GM23338 (cell line): Measurements from ENCODE around the gene RNFT2.

Source experiments
- EZH2 ChIP-seq: fragments of 200-600 bp; sonication (generic); IDR thresholded peaks from one replicate; pipeline ENCODE4 v1.8.0; 2017; ENCODE audit warnings: antibody characterized with exemption, mild to moderate bottlenecking, low read depth; ENCODE audit not compliant: unreplicated experiment
- EZH2phosphoT487 ChIP-seq: fragments of 200-600 bp; sonication (generic); IDR thresholded peaks from one replicate; pipeline ENCODE4 v1.8.1; 2018; ENCODE audit warnings: antibody characterized with exemption; ENCODE audit not compliant: unreplicated experiment
- NANOG ChIP-seq: IDR thresholded peaks from 2 replicates; pipeline ENCODE4 v1.6.1; 2016; ENCODE audit warnings: antibody characterized with exemption, borderline replicate concordance
- TF ChIP-seq, protein P1 (sequence below), 2 experiments: fragments of 200-600 bp in 1 of 2; sonication (generic) in 1 of 2; conservative IDR thresholded peaks; 2 replicates each; pipeline versions ENCODE4 v1.5.1 to v1.6.1; 2016 to 2017; ENCODE audit warnings: antibody characterized with exemption in 2 of 2, low read depth in 2 of 2, mild to moderate bottlenecking in 2 of 2, moderate library complexity in 1 of 2
- TF ChIP-seq, protein P2 (sequence below): IDR thresholded peaks from one replicate; pipeline ENCODE4 v1.6.1; 2018; ENCODE audit warnings: antibody characterized with exemption; ENCODE audit not compliant: unreplicated experiment

DNA sequence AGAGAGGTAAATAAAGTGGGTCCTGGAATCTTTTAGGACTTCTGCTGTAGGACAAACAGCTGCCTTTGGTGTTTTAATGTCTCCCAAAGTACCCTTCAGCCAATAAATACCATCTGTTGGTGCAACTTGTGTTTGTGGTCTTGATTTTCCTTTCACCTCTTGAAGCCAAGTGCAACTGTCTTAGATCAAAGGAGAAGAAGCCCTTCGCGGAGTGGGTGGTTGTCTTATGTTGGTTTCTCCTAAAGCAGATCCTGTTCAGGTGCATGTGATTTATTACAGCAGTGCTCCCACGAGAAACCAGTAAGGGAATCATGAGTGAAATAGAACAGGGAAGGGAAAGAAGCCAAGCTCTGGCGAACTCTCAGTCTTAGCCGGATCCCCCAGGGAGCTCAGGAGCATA is 115.4 kb downstream of the RNFT2 start:
- TF ChIP-seq, protein P1, sequence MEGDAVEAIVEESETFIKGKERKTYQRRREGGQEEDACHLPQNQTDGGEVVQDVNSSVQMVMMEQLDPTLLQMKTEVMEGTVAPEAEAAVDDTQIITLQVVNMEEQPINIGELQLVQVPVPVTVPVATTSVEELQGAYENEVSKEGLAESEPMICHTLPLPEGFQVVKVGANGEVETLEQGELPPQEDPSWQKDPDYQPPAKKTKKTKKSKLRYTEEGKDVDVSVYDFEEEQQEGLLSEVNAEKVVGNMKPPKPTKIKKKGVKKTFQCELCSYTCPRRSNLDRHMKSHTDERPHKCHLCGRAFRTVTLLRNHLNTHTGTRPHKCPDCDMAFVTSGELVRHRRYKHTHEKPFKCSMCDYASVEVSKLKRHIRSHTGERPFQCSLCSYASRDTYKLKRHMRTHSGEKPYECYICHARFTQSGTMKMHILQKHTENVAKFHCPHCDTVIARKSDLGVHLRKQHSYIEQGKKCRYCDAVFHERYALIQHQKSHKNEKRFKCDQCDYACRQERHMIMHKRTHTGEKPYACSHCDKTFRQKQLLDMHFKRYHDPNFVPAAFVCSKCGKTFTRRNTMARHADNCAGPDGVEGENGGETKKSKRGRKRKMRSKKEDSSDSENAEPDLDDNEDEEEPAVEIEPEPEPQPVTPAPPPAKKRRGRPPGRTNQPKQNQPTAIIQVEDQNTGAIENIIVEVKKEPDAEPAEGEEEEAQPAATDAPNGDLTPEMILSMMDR (conservative IDR thresholded peaks at IDR 0.05; ENCODE audit: low read depth in 2 of 2), result no peak
- TF ChIP-seq, protein P2, sequence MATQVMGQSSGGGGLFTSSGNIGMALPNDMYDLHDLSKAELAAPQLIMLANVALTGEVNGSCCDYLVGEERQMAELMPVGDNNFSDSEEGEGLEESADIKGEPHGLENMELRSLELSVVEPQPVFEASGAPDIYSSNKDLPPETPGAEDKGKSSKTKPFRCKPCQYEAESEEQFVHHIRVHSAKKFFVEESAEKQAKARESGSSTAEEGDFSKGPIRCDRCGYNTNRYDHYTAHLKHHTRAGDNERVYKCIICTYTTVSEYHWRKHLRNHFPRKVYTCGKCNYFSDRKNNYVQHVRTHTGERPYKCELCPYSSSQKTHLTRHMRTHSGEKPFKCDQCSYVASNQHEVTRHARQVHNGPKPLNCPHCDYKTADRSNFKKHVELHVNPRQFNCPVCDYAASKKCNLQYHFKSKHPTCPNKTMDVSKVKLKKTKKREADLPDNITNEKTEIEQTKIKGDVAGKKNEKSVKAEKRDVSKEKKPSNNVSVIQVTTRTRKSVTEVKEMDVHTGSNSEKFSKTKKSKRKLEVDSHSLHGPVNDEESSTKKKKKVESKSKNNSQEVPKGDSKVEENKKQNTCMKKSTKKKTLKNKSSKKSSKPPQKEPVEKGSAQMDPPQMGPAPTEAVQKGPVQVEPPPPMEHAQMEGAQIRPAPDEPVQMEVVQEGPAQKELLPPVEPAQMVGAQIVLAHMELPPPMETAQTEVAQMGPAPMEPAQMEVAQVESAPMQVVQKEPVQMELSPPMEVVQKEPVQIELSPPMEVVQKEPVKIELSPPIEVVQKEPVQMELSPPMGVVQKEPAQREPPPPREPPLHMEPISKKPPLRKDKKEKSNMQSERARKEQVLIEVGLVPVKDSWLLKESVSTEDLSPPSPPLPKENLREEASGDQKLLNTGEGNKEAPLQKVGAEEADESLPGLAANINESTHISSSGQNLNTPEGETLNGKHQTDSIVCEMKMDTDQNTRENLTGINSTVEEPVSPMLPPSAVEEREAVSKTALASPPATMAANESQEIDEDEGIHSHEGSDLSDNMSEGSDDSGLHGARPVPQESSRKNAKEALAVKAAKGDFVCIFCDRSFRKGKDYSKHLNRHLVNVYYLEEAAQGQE, result no peak
- no peak for TF ChIP-seq EZH2
- TF ChIP-seq EZH2phosphoT487, result no peak
- no peak for TF ChIP-seq NANOG
